Right renal cortex interstitium (tissue), 3 donors: ENCODE measurements around the gene MINDY4. TPM values are rescaled to one million over a fixed set of nuclear protein-coding genes. Genes with fewer than 3 reads are reported as not detected.
A peak's percentile ranks its signal among the peaks of the same experiment; 100 is the strongest.

ENCODE experiments used
- DNase-seq, 3 donors: peaks; one replicate each; pipeline ENCODE4 v3.0.0-alpha.2; 2013; ENCODE audit warnings: low read depth in 3 of 3, low spot score in 2 of 3
- polyA plus RNA-seq, 3 donors: library from polyadenylated mRNA; unstranded; fragments of 120-200 nt; gene quantifications; one replicate each; pipeline ENCODE4 v1.2.1, GENCODE V29; 2013; ENCODE audit not compliant: insufficient read length in 3 of 3

MINDY4 gene
- polyA plus RNA-seq, 3 donors: 10.7 to 11.4 (median 10.8) TPM

GRCh38 chr7:30740417-30741181, 30.6 kb upstream of the MINDY4 start:
- DNase-seq: peak in 1 of 3 donors; percentile 42

GRCh38 chr7:30741289-30741688, 29.9 kb upstream of the MINDY4 start:
- DNase-seq: no peak

- no peak for DNase-seq
These were observed 27.7 kb upstream of the MINDY4 start for GRCh38 chr7:30743371-30744074.

- DNase-seq: no peak
These were observed 27.2 kb upstream of the MINDY4 start for GRCh38 chr7:30744075-30744417.

GRCh38 chr7:30745261-30745941, 25.8 kb upstream of the MINDY4 start:
- no peak for DNase-seq

- DNase-seq: no peak
These were observed 21.2 kb upstream of the MINDY4 start for GRCh38 chr7:30750010-30750409.

GRCh38 chr7:30750683-30751650, 20.2 kb upstream of the MINDY4 start:
- DNase-seq: no peak

GRCh38 chr7:30751696-30752273, 19.4 kb upstream of the MINDY4 start, which contains the start of gene INMT:
TSS of gene INMT (plus strand) at chr7:30752135. CDS start at chr7:30752151, 16 bp downstream.
- no peak for DNase-seq

- DNase-seq: no peak
These were observed 18.7 kb upstream of the MINDY4 start for GRCh38 chr7:30752484-30752883.

- no peak for DNase-seq
These were observed 18.2 kb upstream of the MINDY4 start for GRCh38 chr7:30752979-30753378.

- DNase-seq: no peak
These were observed 16.8 kb upstream of the MINDY4 start for GRCh38 chr7:30754315-30754877.

- no peak for DNase-seq
These were observed 15.6 kb upstream of the MINDY4 start for GRCh38 chr7:30755384-30756154.

- DNase-seq: no peak
These were observed 13.9 kb upstream of the MINDY4 start for GRCh38 chr7:30757342-30757692.

GRCh38 chr7:30760514-30761213, 10.6 kb upstream of the MINDY4 start:
- no peak for DNase-seq

GRCh38 chr7:30761214-30762156, 9.7 kb upstream of the MINDY4 start:
- no peak for DNase-seq

- DNase-seq: no peak
These were observed 6.9 kb upstream of the MINDY4 start for GRCh38 chr7:30764030-30764975.
